Spleen (tissue), 11 donors: ENCODE data around the gene POU2F3. TPM values are rescaled to one million over a fixed set of nuclear protein-coding genes. Genes with fewer than 3 reads are reported as not detected.

Experiments
- DNase-seq: peaks from one replicate; pipeline ENCODE4 v3.0.0-alpha.2; 2020
- H3K27ac ChIP-seq, 8 donors: fragments of 200-600 bp; sonication (generic) in 7 of 8; 1 replicate in 4 of 8; 2 replicates in 4 of 8; pipeline versions ENCODE4 v1.5.0 to v1.8.0; 2016 to 2021; ENCODE audit warnings: inconsistent platforms in 4 of 8, mild to moderate bottlenecking in 4 of 8, moderate library complexity in 1 of 8
- H3K27me3 ChIP-seq, 7 donors: fragments of 200-600 bp; sonication (generic) in 6 of 7; replicated peaks in 1 of 7; 1 replicate in 4 of 7; 2 replicates in 3 of 7; pipeline versions ENCODE4 v1.5.0 to v1.8.0; 2016 to 2021; ENCODE audit warnings: inconsistent platforms in 3 of 7, mild to moderate bottlenecking in 1 of 7
- H3K36me3 ChIP-seq, 6 donors: fragments of 200-600 bp; sonication (generic) in 5 of 6; 1 replicate in 4 of 6; 2 replicates in 2 of 6; pipeline versions ENCODE4 v1.5.0 to v1.8.0; 2016 to 2021; ENCODE audit warnings: inconsistent platforms in 2 of 6
- H3K4me1 ChIP-seq, 6 donors: fragments of 200-600 bp; sonication (generic) in 5 of 6; 1 replicate in 3 of 6; 2 replicates in 3 of 6; pipeline versions ENCODE4 v1.5.0 to v1.8.0; 2016 to 2021; ENCODE audit warnings: inconsistent platforms in 3 of 6
- H3K4me3 ChIP-seq, 8 donors: fragments of 200-600 bp; sonication (generic) in 7 of 8; 1 replicate in 4 of 8; 2 replicates in 4 of 8; pipeline versions ENCODE4 v1.5.0 to v1.8.0; 2016 to 2021; ENCODE audit warnings: inconsistent platforms in 4 of 8, mild to moderate bottlenecking in 4 of 8, moderate library complexity in 2 of 8
- H3K9me3 ChIP-seq, 8 donors: fragments of 200-600 bp; sonication (generic) in 7 of 8; 1 replicate in 4 of 8; 2 replicates in 4 of 8; pipeline versions ENCODE4 v1.5.0 to v1.8.0; 2016 to 2021; ENCODE audit warnings: inconsistent platforms in 4 of 8
- POLR2A ChIP-seq, 3 donors: fragments of 450-650 bp; IDR thresholded peaks; one replicate each; pipeline ENCODE4 v1.5.1; 2017; ENCODE audit warnings: antibody characterized with exemption in 3 of 3, mild to moderate bottlenecking in 1 of 3
- POLR2AphosphoS5 ChIP-seq, 3 donors: sonication (generic); formaldehyde crosslinking; IDR thresholded peaks; one replicate each; pipeline ENCODE4 v1.5.1; 2017; ENCODE audit warnings: antibody characterized with exemption in 3 of 3
- WGBS, 5 donors: extraction: QIAGEN DNeasy Blood & Tissue Kit in 3 of 5; methylation state at CpG; one replicate each; pipeline versions ENCODE4 v1.1.5 to v1.1.7; 2013 to 2018; 5-methylcytosine and 5-hydroxymethylcytosine counted together
- intact Hi-C: fragments of 100-400 bp; cut with DNase I; formaldehyde crosslinking; loops from one replicate; pipeline ENCODE4 v1.15.0; 2023; ENCODE audit warnings: low total_unique reads
- polyA plus RNA-seq, 3 donors: library from polyadenylated mRNA; stranded (reverse); fragments of 200-250 nt; gene quantifications; one replicate each; pipeline ENCODE4 v1.2.1, GENCODE V29; 2013
- total RNA-seq, 7 donors: library from RNA; depleted of rRNA in 3 of 7; stranded (reverse); fragments of >200 nt in 3 of 7; fragmentation: NEBNext Ultra II Directional in 4 of 7; extraction: Animal tissue kit (Norgen Biotek cat#: 25700) in 4 of 7; gene quantifications; one replicate each; pipeline versions ENCODE4 v1.1.0 to v1.2.1, GENCODE V29; 2016 to 2021
- TF ChIP-seq, protein P1 (sequence below), 11 experiments: fragments of 200-600 bp in 7 of 11; fragments of 450-650 bp in 4 of 11; sonication (generic) in 4 of 11; IDR thresholded peaks in 8 of 11; conservative IDR thresholded peaks in 3 of 11; 1 replicate in 7 of 11; 2 replicates in 4 of 11; pipeline versions ENCODE4 v1.4.0 to v1.8.0; 2016 to 2021; ENCODE audit warnings: antibody characterized with exemption in 11 of 11, inconsistent platforms in 4 of 11, mild to moderate bottlenecking in 1 of 11
- donor health status: healthy with polysubstance abuse.
- donor health status: DM: no; HTN: no; CAD: no; lungs with moderate emphysema.
- donor health status: DM: no; HTN: no; CAD: no.
- donor health status: Bipolar disorder and iron deficiency.
- donor health status: healthy.
- donor health status: DM: no; HTN: no; CAD: no.
- donor health status: DM: yes; HTN: yes; CAD: no.

POU2F3 gene
- total and polyA plus RNA-seq, 10 donors, result 0.04 to 0.27 (median 0.19) TPM; not detected in 4

DNA sequence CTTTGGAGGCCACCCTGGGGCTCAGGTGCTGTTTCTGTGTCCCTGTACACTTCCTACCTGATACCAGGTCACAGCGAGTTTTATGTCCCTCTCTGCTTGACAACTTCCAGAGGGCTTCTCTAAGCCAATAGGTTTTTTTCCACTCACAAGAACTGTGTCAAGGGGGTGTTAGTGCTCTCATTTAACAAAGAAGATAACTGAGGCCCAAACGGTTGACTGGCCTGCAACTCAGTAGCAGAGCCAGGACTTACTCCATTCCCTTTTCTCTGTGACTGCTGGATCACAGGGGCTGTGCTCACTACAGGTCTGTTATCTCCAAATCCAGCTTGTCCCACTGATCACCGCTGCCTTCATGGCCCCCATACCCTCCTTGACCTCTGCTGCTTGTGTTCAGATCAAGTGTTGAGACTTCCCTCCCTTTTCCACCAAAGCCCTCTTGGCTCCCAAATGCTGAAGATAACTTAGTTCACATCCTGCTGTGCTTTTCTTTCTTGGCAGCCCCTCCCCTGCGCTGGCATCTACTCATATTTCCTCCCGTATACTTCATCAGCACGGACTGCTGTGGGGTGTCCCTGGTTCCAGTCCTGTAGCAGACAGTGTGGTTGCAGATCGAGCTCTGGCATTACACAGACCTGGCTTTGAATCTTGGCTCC lies 41.3 kb downstream of the POU2F3 start:
- Histone ChIP-seq H3K27ac (no peak overlapping the region), H3K9me3 (no peaks in the 10 kb centered on the region), H3K27me3 (peaks cover 0 to 8% (median 0%) of the 10 kb centered on the region in 7 donors), H3K4me1 (peaks cover 0 to 8% (median 0%) of the 10 kb centered on the region in 6 donors), H3K4me3 (no peak overlapping the region), H3K36me3 (no peaks in the 10 kb centered on the region)
- intact Hi-C loops, result no loop called here
- WGBS, 5 donors, result 45 to 67% (median 63%) methylated on average over 7 of the region's 7 CpGs
- DNase-seq, result no peak
- TF ChIP-seq, protein P1, sequence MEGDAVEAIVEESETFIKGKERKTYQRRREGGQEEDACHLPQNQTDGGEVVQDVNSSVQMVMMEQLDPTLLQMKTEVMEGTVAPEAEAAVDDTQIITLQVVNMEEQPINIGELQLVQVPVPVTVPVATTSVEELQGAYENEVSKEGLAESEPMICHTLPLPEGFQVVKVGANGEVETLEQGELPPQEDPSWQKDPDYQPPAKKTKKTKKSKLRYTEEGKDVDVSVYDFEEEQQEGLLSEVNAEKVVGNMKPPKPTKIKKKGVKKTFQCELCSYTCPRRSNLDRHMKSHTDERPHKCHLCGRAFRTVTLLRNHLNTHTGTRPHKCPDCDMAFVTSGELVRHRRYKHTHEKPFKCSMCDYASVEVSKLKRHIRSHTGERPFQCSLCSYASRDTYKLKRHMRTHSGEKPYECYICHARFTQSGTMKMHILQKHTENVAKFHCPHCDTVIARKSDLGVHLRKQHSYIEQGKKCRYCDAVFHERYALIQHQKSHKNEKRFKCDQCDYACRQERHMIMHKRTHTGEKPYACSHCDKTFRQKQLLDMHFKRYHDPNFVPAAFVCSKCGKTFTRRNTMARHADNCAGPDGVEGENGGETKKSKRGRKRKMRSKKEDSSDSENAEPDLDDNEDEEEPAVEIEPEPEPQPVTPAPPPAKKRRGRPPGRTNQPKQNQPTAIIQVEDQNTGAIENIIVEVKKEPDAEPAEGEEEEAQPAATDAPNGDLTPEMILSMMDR (IDR thresholded peaks at IDR 0.05 in 8 of 11, conservative IDR thresholded peaks at IDR 0.05 in 3 of 11), result no peak
- no peak for TF ChIP-seq POLR2A (IDR thresholded peaks at IDR 0.05)
- TF ChIP-seq POLR2AphosphoS5 (IDR thresholded peaks at IDR 0.05), result no peak

DNA sequence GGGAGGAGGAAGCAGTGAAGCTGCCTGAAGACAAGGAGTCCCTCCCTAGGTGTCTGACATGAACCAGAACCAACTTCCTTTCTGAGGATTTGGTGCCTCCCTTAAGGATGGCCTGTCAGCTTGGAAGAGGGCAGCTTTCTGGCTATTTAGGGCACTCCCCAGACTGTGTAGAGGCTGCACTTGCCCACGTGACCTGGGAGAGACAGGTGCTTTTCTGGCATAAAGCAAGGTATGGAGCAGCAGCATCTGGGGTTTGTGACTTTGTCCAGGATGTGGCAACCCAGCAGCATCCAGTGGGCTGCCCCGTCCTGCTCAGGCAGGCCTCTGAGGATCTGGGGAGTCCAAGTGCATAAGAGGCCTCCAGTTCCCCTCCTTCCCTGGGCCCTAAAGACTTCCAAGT lies 43.2 kb downstream of the POU2F3 start:
- Histone ChIP-seq H3K9me3 (no peaks in the 10 kb centered on the region), H3K4me3 (no peak overlapping the region), H3K27me3 (peaks cover 0 to 8% (median 0%) of the 10 kb centered on the region in 7 donors), H3K36me3 (no peaks in the 10 kb centered on the region), H3K4me1 (peaks cover 0 to 8% (median 0%) of the 10 kb centered on the region in 6 donors), H3K27ac (no peak overlapping the region)
- no peak for TF ChIP-seq POLR2A (IDR thresholded peaks at IDR 0.05)
- TF ChIP-seq, protein P1 (IDR thresholded peaks at IDR 0.05 in 8 of 11, conservative IDR thresholded peaks at IDR 0.05 in 3 of 11), result no peak
- no peak for TF ChIP-seq POLR2AphosphoS5 (IDR thresholded peaks at IDR 0.05)
- DNase-seq, result no peak
- intact Hi-C loops, result no loop called here
- 74 to 92% (median 84%) methylated on average over 2 of the region's 2 CpGs for WGBS, 5 donors

DNA sequence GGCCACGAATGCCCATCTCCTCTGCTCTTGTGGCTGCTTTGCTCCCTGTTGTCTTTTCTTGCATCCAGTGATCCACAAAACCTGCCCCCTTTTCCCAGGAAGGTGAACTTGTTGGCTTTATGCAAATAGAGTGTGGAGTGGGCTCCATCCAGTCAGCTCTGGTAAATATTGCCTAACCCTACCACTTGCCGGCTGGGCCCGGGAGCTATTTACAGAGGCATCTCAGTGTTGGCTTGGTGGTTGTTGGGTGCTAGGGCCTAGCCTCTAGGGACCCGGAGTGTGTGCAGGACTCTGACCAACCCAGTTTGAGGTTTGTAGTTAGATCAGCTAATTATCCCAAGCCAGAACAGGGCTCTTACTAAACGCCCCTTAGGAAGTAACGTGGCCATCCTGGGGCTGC lies 44.3 kb downstream of the POU2F3 start:
- TF ChIP-seq POLR2AphosphoS5 (IDR thresholded peaks at IDR 0.05), result no peak
- no peak for TF ChIP-seq POLR2A (IDR thresholded peaks at IDR 0.05)
- TF ChIP-seq, protein P1 (IDR thresholded peaks at IDR 0.05 in 8 of 11, conservative IDR thresholded peaks at IDR 0.05 in 3 of 11), result no peak
- H3K9me3 ChIP-seq, result no peaks in the 10 kb centered on the region
- H3K27ac ChIP-seq, result no peak overlapping the region
- H3K4me1 ChIP-seq, result peaks cover 0 to 8% (median 0%) of the 10 kb centered on the region in 6 donors
- WGBS, 5 donors, result 89 to 95% (median 90%) methylated on average over 6 of the region's 6 CpGs
- H3K4me3 ChIP-seq, result no peak overlapping the region
- no peaks in the 10 kb centered on the region for H3K36me3 ChIP-seq
- DNase-seq, result no peak
- intact Hi-C loops, result no loop called here
- H3K27me3 ChIP-seq, result peaks cover 0 to 8% (median 0%) of the 10 kb centered on the region in 7 donors

DNA sequence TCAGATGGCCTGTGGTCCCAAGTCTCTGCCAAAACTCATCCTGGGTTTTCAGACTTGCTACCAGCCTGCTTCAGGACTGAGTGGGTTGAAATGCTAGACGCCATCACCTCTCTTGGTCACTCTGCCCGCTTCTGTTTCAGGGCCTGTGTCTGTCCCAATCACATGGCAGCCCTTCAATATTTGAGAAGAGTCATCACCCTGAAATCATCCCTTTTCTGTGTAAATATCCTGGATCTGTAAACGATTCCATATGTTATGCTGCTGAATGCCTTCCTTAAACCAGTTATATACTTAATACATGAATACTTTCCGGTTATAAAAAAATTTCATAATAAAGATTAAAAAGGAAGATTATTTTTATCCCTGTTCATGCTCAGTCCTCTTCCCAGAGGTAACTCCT lies 45.3 kb downstream of the POU2F3 start:
- peaks cover 0 to 8% (median 0%) of the 10 kb centered on the region in 7 donors for H3K27me3 ChIP-seq
- WGBS, 5 donors, result 86 to 93% (median 90%) methylated on average over 4 of the region's 4 CpGs
- intact Hi-C loops, result no loop called here
- H3K4me3 ChIP-seq, result no peak overlapping the region
- no peaks in the 10 kb centered on the region for H3K9me3 ChIP-seq
- no peaks in the 10 kb centered on the region for H3K36me3 ChIP-seq
- peaks cover 0 to 8% (median 0%) of the 10 kb centered on the region in 6 donors for H3K4me1 ChIP-seq
- DNase-seq, result no peak
- H3K27ac ChIP-seq, result no peak overlapping the region
- TF ChIP-seq, protein P1 (IDR thresholded peaks at IDR 0.05 in 8 of 11, conservative IDR thresholded peaks at IDR 0.05 in 3 of 11), result no peak
- no peak for TF ChIP-seq POLR2A (IDR thresholded peaks at IDR 0.05)
- TF ChIP-seq POLR2AphosphoS5 (IDR thresholded peaks at IDR 0.05), result no peak
